Stimulated activated CD8-positive, alpha-beta memory T cell treated with anti-CD3 and anti-CD28 coated beads, Interleukin-12 subunit alpha, Interleukin-12 subunit beta, amount 100 ng/mL, for 1 hour (primary cell): ENCODE data around the gene MRPL20.
A peak's percentile ranks its signal among the peaks of the same experiment; 100 is the strongest.
"Not testable (repeated sequence)": the region's sequence is repeated elsewhere in the genome, so short reads cannot be mapped to it uniquely, and the experiment has no call there.

Experiments used
- DNase-seq: peaks from one replicate; pipeline ENCODE4 v3.0.0-alpha.2; 2020; ENCODE audit warnings: low read depth

Gene MRPL20

GRCh38 chr1:1406821-1407635 lies at the start of gene MRPL20:
Gene MRPL20, minus strand, starts transcription at chr1:1407293. Its CDS starts 76 bp downstream, at chr1:1407217.
- peak; percentile 93 for DNase-seq

GRCh38 chr1:1456683-1457255 lies 49.7 kb upstream of the MRPL20 start:
- not testable (repeated sequence) for DNase-seq

- DNase-seq, result not testable (repeated sequence)
Measured at GRCh38 chr1:1455934-1456333, 48.8 kb upstream of the MRPL20 start.

GRCh38 chr1:1455366-1455884 lies 48.3 kb upstream of the MRPL20 start:
- DNase-seq, result no peak

GRCh38 chr1:1454286-1455056 lies 47.4 kb upstream of the MRPL20 start:
- not testable (repeated sequence) for DNase-seq

- no peak for DNase-seq
Measured at GRCh38 chr1:1452882-1453281, 45.8 kb upstream of the MRPL20 start.

- DNase-seq, result not testable (repeated sequence)
Measured at GRCh38 chr1:1452365-1452739, 45.3 kb upstream of the MRPL20 start.

- no peak for DNase-seq
Measured at GRCh38 chr1:1451696-1452364, 44.7 kb upstream of the MRPL20 start.

- DNase-seq, result not testable (repeated sequence)
Measured at GRCh38 chr1:1450616-1451015, 43.5 kb upstream of the MRPL20 start.

GRCh38 chr1:1449099-1449739 lies 42.1 kb upstream of the MRPL20 start, which contains the start of gene ATAD3C:
Gene ATAD3C, plus strand, starts transcription at chr1:1449689. Its CDS starts 995 bp downstream, at chr1:1450684.
- no peak for DNase-seq

GRCh38 chr1:1446631-1447030 lies 39.5 kb upstream of the MRPL20 start:
- DNase-seq, result not testable (repeated sequence)

GRCh38 chr1:1442069-1442770 lies 35.1 kb upstream of the MRPL20 start:
- no peak for DNase-seq

GRCh38 chr1:1441002-1441888 lies 34.2 kb upstream of the MRPL20 start:
- peak; percentile 29 for DNase-seq

- no peak for DNase-seq
Measured at GRCh38 chr1:1440262-1441001, 33.3 kb upstream of the MRPL20 start.

GRCh38 chr1:1439546-1440261 lies 32.6 kb upstream of the MRPL20 start:
- no peak for DNase-seq

- no peak for DNase-seq
Measured at GRCh38 chr1:1438531-1439381, 31.7 kb upstream of the MRPL20 start.

- DNase-seq, result no peak
Measured at GRCh38 chr1:1437904-1438376, 30.8 kb upstream of the MRPL20 start.
